GM21786 (cell line): ENCODE results near the gene JDP2.
"Not testable (repeated sequence)": the region's sequence is repeated elsewhere in the genome, so short reads cannot be mapped to it uniquely, and the experiment has no call there.

Experiments
- ATAC-seq: cut with Tn5 transposase; IDR thresholded peaks from one replicate; pipeline ENCODE4 v1.9.1; 2021; ENCODE audit not compliant: unreplicated experiment

Gene JDP2

GRCh38 chr14:75453817-75454434 lies 26.1 kb downstream of the JDP2 start:
- ATAC-seq = no peak

GRCh38 chr14:75454963-75455546 lies 27.2 kb downstream of the JDP2 start:
- ATAC-seq = no peak

- ATAC-seq = no peak
Observed at GRCh38 chr14:75456069-75456996, 28.5 kb downstream of the JDP2 start.

GRCh38 chr14:75456997-75457335 lies 29.1 kb downstream of the JDP2 start:
- ATAC-seq = no peak

GRCh38 chr14:75457648-75458165 lies 29.9 kb downstream of the JDP2 start:
- ATAC-seq = no peak

GRCh38 chr14:75458305-75458704 lies 30.5 kb downstream of the JDP2 start:
- ATAC-seq = no peak

- no peak for ATAC-seq
Observed at GRCh38 chr14:75459099-75459741, 31.4 kb downstream of the JDP2 start.

GRCh38 chr14:75459791-75460190 lies 32.0 kb downstream of the JDP2 start:
- no peak for ATAC-seq

GRCh38 chr14:75460394-75460793 lies 32.6 kb downstream of the JDP2 start:
- no peak for ATAC-seq

- no peak for ATAC-seq
Observed at GRCh38 chr14:75461303-75461702, 33.5 kb downstream of the JDP2 start.

GRCh38 chr14:75461755-75462349 lies 34.0 kb downstream of the JDP2 start:
- ATAC-seq = no peak

GRCh38 chr14:75464626-75465025 lies 36.8 kb downstream of the JDP2 start:
- no peak for ATAC-seq

GRCh38 chr14:75467763-75468162 lies 39.9 kb downstream of the JDP2 start:
- ATAC-seq = no peak

- no peak for ATAC-seq
Observed at GRCh38 chr14:75469164-75469563, 41.3 kb downstream of the JDP2 start.

GRCh38 chr14:75469606-75470237 lies 41.9 kb downstream of the JDP2 start:
- no peak for ATAC-seq

- no peak for ATAC-seq
Observed at GRCh38 chr14:75470238-75470797, 42.5 kb downstream of the JDP2 start.

- no peak for ATAC-seq
Observed at GRCh38 chr14:75471059-75471458, 43.2 kb downstream of the JDP2 start.

- ATAC-seq = not testable (repeated sequence)
Observed at GRCh38 chr14:75474127-75474526, 46.3 kb downstream of the JDP2 start.

GRCh38 chr14:75476274-75476995 lies 48.6 kb downstream of the JDP2 start:
- ATAC-seq = no peak

GRCh38 chr14:75477881-75478280 lies 50.1 kb downstream of the JDP2 start:
- no peak for ATAC-seq
